Left hindlimb (tissue), 1 donor: ENCODE measurements around the gene USP6NL.

ENCODE experiments used
- DNase-seq: peaks from one replicate; pipeline ENCODE4 v3.0.0-alpha.2; 2018

Gene USP6NL

GRCh38 chr10:11588873-11589574 is 22.4 kb downstream of the USP6NL start:
- no peak for DNase-seq

DNA sequence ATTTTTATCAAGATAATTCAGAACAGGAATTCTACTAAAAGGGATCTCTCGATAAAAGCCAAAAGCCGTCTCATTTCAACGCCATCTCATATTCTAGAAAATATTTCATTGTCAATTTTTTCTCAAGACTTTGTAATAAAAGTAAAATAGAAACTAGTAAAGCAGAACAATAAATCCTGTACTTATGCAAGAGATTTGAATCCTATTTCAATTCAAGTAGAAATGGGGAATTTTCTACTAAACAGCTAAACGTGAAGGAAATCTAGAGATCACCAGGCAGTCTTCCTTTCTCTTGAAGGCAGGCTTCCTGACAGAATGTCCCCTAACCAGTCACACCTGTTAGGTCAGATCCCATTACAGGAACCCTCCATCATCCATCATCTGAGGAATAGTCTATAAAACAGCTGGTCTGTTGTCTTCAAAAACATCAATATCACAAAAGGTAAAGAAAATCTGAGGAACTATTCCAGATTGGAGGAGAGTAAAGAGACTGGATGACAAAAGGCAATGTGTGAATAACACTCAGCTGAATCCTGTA is 23.7 kb downstream of the USP6NL start:
- DNase-seq = no peak

GRCh38 chr10:11586170-11586569 is 25.3 kb downstream of the USP6NL start:
- DNase-seq = no peak

DNA sequence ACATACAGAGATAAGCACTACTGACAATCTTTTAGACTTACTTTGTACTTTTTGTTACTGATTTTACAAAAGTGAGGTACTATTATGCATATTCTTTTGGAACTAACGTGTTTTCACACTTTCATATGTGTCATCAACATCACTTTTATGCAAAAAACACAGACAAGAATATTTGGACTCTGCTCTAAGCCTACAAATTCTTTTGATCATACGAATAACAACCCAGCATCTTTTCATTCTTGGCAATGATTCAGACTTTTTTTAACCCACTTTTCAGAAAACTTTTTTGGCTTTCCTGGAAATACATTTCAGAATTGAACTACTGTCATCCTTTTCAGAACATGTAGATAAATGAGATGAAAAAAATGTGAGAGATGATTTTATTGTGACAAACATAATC is 30.2 kb downstream of the USP6NL start:
- DNase-seq = no peak

GRCh38 chr10:11579885-11580284 is 31.6 kb downstream of the USP6NL start:
- no peak for DNase-seq

DNA sequence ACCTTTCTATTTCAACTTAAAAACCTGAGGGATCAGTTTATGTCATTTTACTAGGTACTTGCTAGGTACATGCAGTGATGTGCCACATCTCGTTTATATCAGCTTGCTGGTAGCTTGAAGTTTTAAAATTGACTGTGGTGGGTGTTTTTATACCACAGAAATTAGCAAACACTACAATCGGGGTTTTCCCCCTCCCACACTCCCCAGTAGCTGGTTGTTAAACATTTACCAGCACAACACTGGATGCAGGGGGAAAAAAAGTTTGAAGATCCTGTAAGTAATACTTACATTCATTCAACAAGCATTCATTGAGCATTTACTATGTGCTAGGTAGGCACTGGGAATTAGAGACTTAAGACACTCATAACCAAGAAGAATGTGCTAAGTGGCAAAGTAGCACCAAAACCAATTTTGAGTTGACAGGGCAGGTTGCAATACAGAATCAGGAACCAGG is 32.6 kb downstream of the USP6NL start:
- DNase-seq = no peak

DNA sequence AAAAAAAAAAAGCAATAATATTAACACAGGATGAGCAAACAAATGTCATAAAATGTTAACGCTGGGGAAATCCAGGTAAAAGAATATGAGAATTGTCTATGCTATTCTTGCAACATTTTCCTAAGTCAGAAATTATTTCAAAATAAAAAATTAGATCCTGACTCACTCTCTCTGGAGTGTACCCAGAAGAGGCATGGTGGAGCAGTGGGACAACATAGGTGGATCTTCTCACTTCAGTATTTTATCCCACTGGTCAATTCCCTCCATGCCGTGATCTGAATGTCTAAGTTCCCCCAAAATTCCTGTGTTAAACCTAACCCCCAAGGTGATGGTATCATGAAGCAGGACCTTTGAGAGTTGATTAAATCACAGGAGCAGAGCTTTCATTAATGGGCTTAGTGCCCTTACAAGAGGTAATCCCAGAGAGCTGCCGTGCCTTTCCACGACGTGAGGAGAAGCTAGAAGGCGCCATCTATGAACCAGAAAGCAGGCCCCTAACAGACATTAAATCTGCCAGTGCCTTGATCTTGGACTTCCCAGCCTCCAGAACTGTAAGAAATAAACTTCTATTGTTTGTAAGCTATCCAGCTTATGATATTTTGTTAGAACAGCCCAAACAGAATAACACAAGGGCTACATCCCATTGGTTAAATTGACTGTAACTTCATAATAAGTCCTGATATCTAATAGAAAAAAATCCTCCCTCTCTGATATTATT is 35.2 kb downstream of the USP6NL start:
- DNase-seq = no peak

DNA sequence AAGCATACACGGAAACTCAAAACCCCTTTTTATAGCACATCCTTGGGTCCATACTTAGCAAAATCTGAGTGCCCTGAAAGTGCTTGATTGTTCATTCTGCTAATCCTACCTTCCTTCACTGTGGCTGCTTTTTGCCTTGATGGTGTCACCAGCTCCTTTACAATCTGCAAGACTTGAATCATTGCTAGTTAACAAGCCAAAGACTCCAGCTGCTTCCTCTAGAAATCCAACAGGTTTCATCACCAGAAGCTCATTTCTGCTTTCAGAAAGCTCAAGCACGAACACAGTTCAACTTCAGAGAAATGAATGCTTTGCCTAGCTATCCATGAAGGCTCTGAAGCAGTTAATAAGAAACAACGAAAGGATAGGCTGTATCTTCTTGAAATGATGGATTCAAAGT is 38.0 kb downstream of the USP6NL start:
- DNase-seq = no peak

- DNase-seq = no peak
Measured at GRCh38 chr10:11570751-11571150, 40.7 kb downstream of the USP6NL start.

- no peak for DNase-seq
Measured at GRCh38 chr10:11569471-11569870, 42.0 kb downstream of the USP6NL start.

DNA sequence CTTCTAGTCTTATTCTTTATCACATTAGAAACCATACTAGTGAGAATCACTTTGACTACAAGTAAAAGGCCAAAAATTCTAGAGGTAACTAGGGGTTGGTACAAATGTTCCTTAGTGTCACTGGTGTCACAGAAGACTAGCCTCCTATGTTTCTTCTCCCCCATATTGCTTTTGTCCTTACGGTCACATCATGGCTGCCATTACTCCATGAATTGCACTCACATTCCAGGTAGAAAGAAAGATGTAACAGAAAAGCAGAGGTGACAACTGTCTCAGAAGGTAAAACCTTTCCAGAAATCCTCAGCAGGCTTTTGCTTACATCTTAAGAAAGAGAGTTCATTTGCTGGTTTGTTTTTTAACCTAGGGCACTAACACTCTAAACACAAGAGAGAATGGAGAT is 42.9 kb downstream of the USP6NL start:
- DNase-seq = no peak

DNA sequence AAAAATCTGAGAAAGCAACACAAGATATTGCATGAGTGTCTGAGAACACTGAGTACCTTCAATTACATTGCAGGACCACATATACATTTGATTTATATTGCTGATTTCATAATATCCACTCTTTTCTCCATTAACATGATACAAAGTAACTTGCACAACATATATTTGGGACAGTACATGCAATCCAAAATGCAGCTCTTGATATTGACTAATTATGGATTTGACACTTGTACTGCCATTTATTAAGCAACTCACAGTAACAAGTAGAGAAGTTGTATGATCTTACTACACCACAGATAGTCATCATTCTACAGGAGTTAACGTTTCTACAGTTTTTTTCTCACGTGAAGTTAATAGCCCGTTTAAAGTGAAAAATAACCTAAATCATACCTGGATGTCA is 46.7 kb downstream of the USP6NL start:
- no peak for DNase-seq

DNA sequence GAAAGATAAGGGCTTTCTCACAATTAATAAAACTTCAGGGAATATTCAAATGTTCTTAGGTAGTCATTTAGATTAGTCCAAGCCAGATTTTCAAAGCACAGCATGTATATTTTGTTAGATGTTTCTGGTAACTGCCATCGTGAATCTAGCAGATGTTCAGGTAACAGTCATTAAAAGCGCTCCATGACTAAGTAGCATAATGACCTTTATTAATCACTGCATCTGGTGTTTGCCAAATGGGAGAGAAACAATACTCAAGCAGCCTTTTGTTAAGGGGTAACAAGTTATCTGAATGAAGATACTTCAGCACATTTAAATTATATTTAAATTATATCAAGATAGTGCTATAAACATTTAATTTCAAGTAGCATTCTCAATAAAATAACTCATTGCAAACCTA is 47.5 kb downstream of the USP6NL start:
- DNase-seq = no peak

- DNase-seq = no peak
Measured at GRCh38 chr10:11562888-11563287, 48.6 kb downstream of the USP6NL start.

- no peak for DNase-seq
Measured at GRCh38 chr10:11560076-11560709, 51.3 kb downstream of the USP6NL start.

GRCh38 chr10:11557967-11558366 is 53.5 kb downstream of the USP6NL start:
- DNase-seq = no peak

- DNase-seq = no peak
Measured at GRCh38 chr10:11557513-11557912, 53.9 kb downstream of the USP6NL start.

- DNase-seq = no peak
Measured at GRCh38 chr10:11555556-11555955, 55.9 kb downstream of the USP6NL start.

DNA sequence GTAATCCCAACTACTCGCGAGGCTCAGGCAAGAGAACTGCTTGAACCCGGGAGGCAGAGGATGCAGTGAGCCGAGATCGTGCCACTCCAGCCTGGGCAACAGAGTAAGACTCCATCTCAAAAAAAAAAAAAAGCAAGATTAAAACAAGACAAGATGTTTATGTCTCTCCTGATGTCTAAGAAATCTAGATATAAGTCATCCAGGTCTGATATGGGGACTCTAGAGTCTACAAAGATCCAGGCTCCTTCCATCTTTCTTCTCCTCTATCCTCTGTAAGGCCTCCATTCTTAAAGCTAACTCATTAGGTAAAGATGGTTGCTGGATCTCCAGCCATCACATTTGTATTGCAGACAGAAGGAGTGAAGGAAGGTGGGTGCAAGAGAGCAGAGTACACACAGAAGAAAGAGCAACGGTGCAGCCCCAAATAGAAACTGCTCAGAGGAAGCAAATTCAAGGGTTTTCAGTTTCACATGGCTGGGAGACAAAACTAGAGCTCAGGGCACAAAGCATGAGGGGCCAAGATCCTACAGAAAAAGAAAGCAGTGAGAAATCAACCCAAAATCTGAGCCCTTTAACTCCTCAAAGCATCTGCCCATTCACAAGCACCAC is 57.6 kb downstream of the USP6NL start:
- no peak for DNase-seq

GRCh38 chr10:11551916-11552602 is 59.4 kb downstream of the USP6NL start:
- no peak for DNase-seq

- no peak for DNase-seq
Measured at GRCh38 chr10:11551104-11551503, 60.3 kb downstream of the USP6NL start.

GRCh38 chr10:11548768-11549099 is 62.7 kb downstream of the USP6NL start:
- no peak for DNase-seq
